HepG2 (cell line): ENCODE measurements around the gene DHX8. TPM values are rescaled to one million over a fixed set of nuclear protein-coding genes. Genes with fewer than 3 reads are reported as not detected.

Source experiments
- ATF3 ChIP-seq: sonication (generic); formaldehyde crosslinking; IDR thresholded peaks from 2 replicates; pipeline ENCODE4 v1.4.0; 2020; ENCODE audit warnings: missing genetic modification reagents
- BRF2 ChIP-seq: sonication (generic); formaldehyde crosslinking; IDR thresholded peaks from 2 replicates; pipeline ENCODE4 v1.8.1; 2022; ENCODE audit warnings: mild to moderate bottlenecking, missing genetic modification reagents
- CAMTA2 ChIP-seq: sonication (generic); formaldehyde crosslinking; IDR thresholded peaks from 2 replicates; pipeline ENCODE4 v1.4.0; 2020; ENCODE audit warnings: mild to moderate bottlenecking, missing genetic modification reagents, borderline replicate concordance
- CENPBD1 ChIP-seq: sonication (generic); formaldehyde crosslinking; IDR thresholded peaks from 2 replicates; pipeline ENCODE4 v1.8.0; 2022; ENCODE audit warnings: missing genetic modification reagents, low read depth, mild to moderate bottlenecking, borderline replicate concordance
- ELF4 ChIP-seq: sonication (generic); formaldehyde crosslinking; IDR thresholded peaks from 2 replicates; pipeline ENCODE4 v1.5.0; 2020; ENCODE audit warnings: missing genetic modification reagents, mild to moderate bottlenecking, moderate library complexity, borderline replicate concordance
- HOXA5 ChIP-seq: sonication (generic); formaldehyde crosslinking; IDR thresholded peaks from 2 replicates; pipeline ENCODE4 v1.4.0; 2020; ENCODE audit warnings: missing genetic modification reagents
- IRF2 ChIP-seq: IDR thresholded peaks from 2 replicates; pipeline ENCODE4 v1.6.1; 2018; ENCODE audit warnings: missing genetic modification reagents, missing compliant biosample characterization
- KLF9 ChIP-seq: IDR thresholded peaks from 2 replicates; pipeline ENCODE4 v1.6.1; 2016; ENCODE audit warnings: low read depth
- LCORL ChIP-seq, 2 experiments: fragments of 450-650 bp in 1 of 2; sonication (generic) in 1 of 2; formaldehyde crosslinking in 1 of 2; IDR thresholded peaks; 2 replicates each; pipeline versions ENCODE4 v1.5.0 to v1.6.1; 2017 to 2020; ENCODE audit warnings: antibody characterized with exemption in 1 of 2, missing genetic modification reagents in 1 of 2
- MTF1 ChIP-seq: sonication (generic); formaldehyde crosslinking; IDR thresholded peaks from 2 replicates; pipeline ENCODE4 v1.5.0; 2020; ENCODE audit warnings: missing genetic modification reagents
- NR2C2 ChIP-seq: sonication (generic); formaldehyde crosslinking; IDR thresholded peaks from 2 replicates; pipeline ENCODE4 v1.4.0; 2020; ENCODE audit warnings: missing genetic modification reagents, mild to moderate bottlenecking, moderate library complexity, borderline replicate concordance
- PITX1 ChIP-seq: sonication (generic); formaldehyde crosslinking; IDR thresholded peaks from 2 replicates; pipeline ENCODE4 v1.5.1; 2020; ENCODE audit warnings: mild to moderate bottlenecking, missing genetic modification reagents
- PTBP1 ChIP-seq: fragments of 200-400 bp; formaldehyde crosslinking; IDR thresholded peaks from 2 replicates; pipeline ENCODE4 v1.6.1; 2018; ENCODE audit warnings: low read length, low read depth; ENCODE audit not compliant: poor library complexity, severe bottlenecking
- RBAK ChIP-seq: sonication (generic); formaldehyde crosslinking; IDR thresholded peaks from 2 replicates; pipeline ENCODE4 v1.5.1; 2020; ENCODE audit warnings: mild to moderate bottlenecking, missing genetic modification reagents
- SOX5 ChIP-seq: IDR thresholded peaks from 2 replicates; pipeline ENCODE4 v1.6.1; 2016; ENCODE audit warnings: borderline replicate concordance
- SPEN ChIP-seq: sonication (generic); formaldehyde crosslinking; IDR thresholded peaks from 2 replicates; pipeline ENCODE4 v1.5.1; 2020; ENCODE audit warnings: low read depth, mild to moderate bottlenecking, missing genetic modification reagents
- SRSF1 ChIP-seq: fragments of 200-400 bp; formaldehyde crosslinking; optimal IDR thresholded peaks from 2 replicates; pipeline ENCODE3; 2017; ENCODE audit warnings: mild to moderate bottlenecking, low read depth, low read length, moderate library complexity
- STAT5B ChIP-seq: sonication (generic); formaldehyde crosslinking; IDR thresholded peaks from 2 replicates; pipeline ENCODE4 v1.4.0; 2020; ENCODE audit warnings: missing genetic modification reagents
- ZBTB44 ChIP-seq: sonication (generic); formaldehyde crosslinking; IDR thresholded peaks from 2 replicates; pipeline ENCODE4 v1.4.0; 2020; ENCODE audit warnings: missing genetic modification reagents
- ZBTB46 ChIP-seq: sonication (generic); formaldehyde crosslinking; IDR thresholded peaks from 2 replicates; pipeline ENCODE4 v1.4.0; 2020; ENCODE audit warnings: mild to moderate bottlenecking, missing genetic modification reagents, borderline replicate concordance
- ZFP36L2 ChIP-seq: sonication (generic); formaldehyde crosslinking; IDR thresholded peaks from 2 replicates; pipeline ENCODE4 v1.4.0; 2020; ENCODE audit warnings: missing genetic modification reagents
- ZNF333 ChIP-seq: sonication (generic); formaldehyde crosslinking; IDR thresholded peaks from 2 replicates; pipeline ENCODE4 v1.4.0; 2020; ENCODE audit warnings: mild to moderate bottlenecking, missing genetic modification reagents, borderline replicate concordance
- ZNF343 ChIP-seq: sonication (generic); formaldehyde crosslinking; IDR thresholded peaks from 2 replicates; pipeline ENCODE4 v1.4.0; 2020; ENCODE audit warnings: mild to moderate bottlenecking, missing genetic modification reagents
- ZNF383 ChIP-seq: sonication (generic); formaldehyde crosslinking; IDR thresholded peaks from 2 replicates; pipeline ENCODE4 v1.4.0; 2020; ENCODE audit warnings: missing genetic modification reagents, mild to moderate bottlenecking, borderline replicate concordance
- ZNF7 ChIP-seq: IDR thresholded peaks from 2 replicates; pipeline ENCODE4 v1.6.1; 2016; ENCODE audit warnings: missing biosample characterization, missing genetic modification reagents
- ZSCAN21 ChIP-seq: sonication (generic); formaldehyde crosslinking; IDR thresholded peaks from 2 replicates; pipeline ENCODE4 v1.8.0; 2022; ENCODE audit warnings: mild to moderate bottlenecking, missing genetic modification reagents, moderate library complexity, borderline replicate concordance
- polyA plus RNA-seq, 8 experiments: library from polyadenylated mRNA; depleted of rRNA in 3 of 8; stranded (reverse) in 7 of 8; unstranded in 1 of 8; fragments of >200 nt; fragmentation: Illumina TruSeq in 4 of 8; extraction: Trizol in 4 of 8; gene quantifications; 2 replicates each; pipeline versions ENCODE4 v1.2.1 to v1.2.3, GENCODE V29; 2011 to 2016; ENCODE audit warnings: low read depth in 4 of 8, missing spikeins in 1 of 8, mixed read lengths in 1 of 8; ENCODE audit not compliant: insufficient read depth in 1 of 8
- total RNA-seq, 5 experiments: library from RNA; depleted of rRNA; stranded (reverse); fragments of >200 nt; fragmentation: Illumina TruSeq; extraction: Trizol; gene quantifications; 2 replicates each; pipeline ENCODE4 v1.2.3, GENCODE V29; 2016; ENCODE audit warnings: low read depth in 1 of 5

The DHX8 gene
- total and polyA plus RNA-seq, 2 of the 13 experiments (the other 11 are each of a cell fraction or from before 2014, with no cell fraction given): 24.8 to 48.9 TPM

GRCh38 chr17:43449470-43450248 lies 34.1 kb upstream of the DHX8 start (continued):
- TF ChIP-seq PITX1 (CRISPR knock-in tag): peak; percentile 88; the same call in 1 of the 2 replicates
- no peak for TF ChIP-seq ZNF343 (CRISPR knock-in tag)
- TF ChIP-seq PTBP1: no peak
- no peak for TF ChIP-seq ZFP36L2 (CRISPR knock-in tag)
- TF ChIP-seq LCORL (IDR thresholded peaks at IDR 0.05): no peak
- peak; percentile 91; the same call in 1 of the 2 replicates for TF ChIP-seq LCORL (CRISPR knock-in tag; IDR thresholded peaks at IDR 0.05)
- no peak for TF ChIP-seq SRSF1
- TF ChIP-seq ATF3 (CRISPR knock-in tag): no peak; the same call in 1 of the 2 replicates
- TF ChIP-seq ZNF383 (CRISPR knock-in tag): no peak
- peak; percentile 90 for TF ChIP-seq HOXA5 (CRISPR knock-in tag)
- TF ChIP-seq ZSCAN21: peak; percentile 82
- TF ChIP-seq ZNF7 (CRISPR knock-in tag): no peak
- TF ChIP-seq ZBTB46 (CRISPR knock-in tag): no peak
- no peak for TF ChIP-seq CAMTA2 (CRISPR knock-in tag)
- TF ChIP-seq KLF9 (CRISPR knock-in tag): no peak
- TF ChIP-seq STAT5B (CRISPR knock-in tag): no peak
- TF ChIP-seq ZNF333 (CRISPR knock-in tag): no peak
- peak; percentile 74 for TF ChIP-seq NR2C2
- no peak for TF ChIP-seq CENPBD1
- TF ChIP-seq SPEN (CRISPR knock-in tag): peak; percentile 55; the same call in 1 of the 2 replicates
- no peak for TF ChIP-seq BRF2 (CRISPR knock-in tag)
- no peak for TF ChIP-seq RBAK (CRISPR knock-in tag)
- TF ChIP-seq ZBTB44 (CRISPR knock-in tag): no peak
- no peak for TF ChIP-seq MTF1
- peak; percentile 44; the same call in 1 of the 2 replicates for TF ChIP-seq IRF2 (CRISPR knock-in tag)
- TF ChIP-seq SOX5 (CRISPR knock-in tag): peak; percentile 88
- TF ChIP-seq ELF4: no peak
